GM18870 (cell line): ENCODE measurements around the gene CYP4V2.
"Not testable (repeated sequence)": the region's sequence is repeated elsewhere in the genome, so short reads cannot be mapped to it uniquely, and the experiment has no call there.

ENCODE experiments used
- ATAC-seq: cut with Tn5 transposase; IDR thresholded peaks from one replicate; pipeline ENCODE4 v1.9.1; 2021; ENCODE audit warnings: moderate library complexity; ENCODE audit not compliant: unreplicated experiment

The CYP4V2 gene

DNA sequence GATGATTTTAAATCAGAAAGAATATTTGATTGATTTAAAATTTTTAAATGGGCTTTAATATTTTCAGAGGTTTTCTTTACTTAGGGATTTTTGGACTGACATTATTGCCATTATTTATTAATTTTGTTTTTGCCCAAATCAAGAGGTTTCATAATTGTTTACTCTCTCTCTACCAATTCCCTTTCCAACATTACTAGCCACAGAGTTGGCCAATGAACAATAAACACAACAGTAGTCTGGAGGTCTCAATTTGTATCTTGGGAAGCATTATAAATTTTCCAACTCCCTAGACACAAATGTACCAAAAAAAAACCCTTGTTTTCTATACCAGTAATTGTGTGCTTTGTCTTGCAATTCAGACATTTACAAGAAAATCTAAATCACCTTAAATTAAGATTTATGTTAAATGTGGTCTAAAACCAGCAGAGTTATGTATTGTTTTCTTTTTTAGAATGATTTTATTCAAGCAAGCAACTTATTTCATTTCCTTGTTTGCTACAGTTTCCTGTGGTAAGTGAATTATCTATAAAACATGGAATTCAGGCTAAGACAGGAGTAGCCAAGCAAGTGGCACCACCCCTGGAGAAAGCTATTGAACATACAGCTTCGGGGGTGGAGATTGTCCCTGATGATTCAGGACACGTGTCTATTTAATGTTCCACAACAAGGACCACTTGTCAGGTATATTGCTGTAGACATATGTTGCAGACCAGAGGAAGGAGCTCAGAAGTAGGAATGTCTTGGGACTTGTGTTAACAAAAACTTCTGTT, 36.6 kb downstream of the CYP4V2 start:
- no peak for ATAC-seq

DNA sequence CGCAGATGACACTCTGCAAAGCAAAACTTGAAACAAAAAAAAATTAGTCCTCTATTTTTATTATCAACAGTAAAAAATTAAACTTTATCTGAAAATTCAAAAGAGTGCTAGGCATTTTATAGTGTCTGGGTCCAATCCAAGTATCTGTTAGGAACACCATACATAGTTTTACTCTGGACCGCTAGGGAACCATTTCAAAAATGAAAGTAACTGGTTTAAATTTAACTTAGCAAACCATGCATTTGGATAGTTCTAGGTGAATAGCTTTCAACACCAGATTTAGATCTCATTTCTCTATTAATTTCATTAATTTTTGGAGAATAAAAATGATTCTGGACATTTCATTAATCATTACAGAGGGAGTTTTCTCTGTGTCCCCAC, 37.1 kb downstream of the CYP4V2 start:
- no peak for ATAC-seq

DNA sequence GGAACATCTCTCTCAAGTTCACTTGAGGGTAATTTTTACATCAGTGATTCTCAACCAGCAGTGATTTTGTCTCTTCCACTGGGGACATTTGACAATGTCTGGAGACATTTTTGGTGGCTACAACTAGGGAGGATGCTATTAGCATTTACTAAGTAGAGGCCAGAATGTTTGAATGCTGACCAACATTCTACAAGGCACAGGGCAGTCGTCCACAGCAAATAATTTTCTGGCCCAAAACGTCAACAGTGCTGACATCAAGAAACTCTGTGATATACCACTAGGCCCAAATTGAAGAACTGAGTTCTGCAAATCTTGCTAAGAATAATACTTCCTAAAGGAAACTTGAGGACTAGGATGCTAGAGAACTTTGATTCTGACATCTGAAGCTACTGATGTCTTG, 43.0 kb downstream of the CYP4V2 start:
- ATAC-seq: no peak

DNA sequence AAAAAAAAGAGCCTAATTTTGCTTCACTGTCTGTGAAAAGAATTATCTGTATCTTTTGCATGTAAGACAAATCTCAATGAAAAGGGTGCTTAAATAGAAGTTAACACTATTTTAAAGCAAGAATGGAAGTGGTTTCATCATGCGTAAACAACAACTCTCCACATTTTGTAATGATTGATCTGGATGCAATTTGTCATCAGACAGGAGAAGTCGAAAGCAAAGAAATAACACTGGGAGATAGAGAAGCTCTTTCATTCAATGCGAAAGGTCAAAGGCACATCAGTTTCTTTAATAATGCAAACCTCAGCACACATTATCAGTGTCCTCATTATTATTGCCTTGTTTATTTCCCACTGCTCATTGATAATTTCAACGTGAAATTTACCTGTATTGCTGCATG, 44.8 kb downstream of the CYP4V2 start:
- ATAC-seq: no peak

DNA sequence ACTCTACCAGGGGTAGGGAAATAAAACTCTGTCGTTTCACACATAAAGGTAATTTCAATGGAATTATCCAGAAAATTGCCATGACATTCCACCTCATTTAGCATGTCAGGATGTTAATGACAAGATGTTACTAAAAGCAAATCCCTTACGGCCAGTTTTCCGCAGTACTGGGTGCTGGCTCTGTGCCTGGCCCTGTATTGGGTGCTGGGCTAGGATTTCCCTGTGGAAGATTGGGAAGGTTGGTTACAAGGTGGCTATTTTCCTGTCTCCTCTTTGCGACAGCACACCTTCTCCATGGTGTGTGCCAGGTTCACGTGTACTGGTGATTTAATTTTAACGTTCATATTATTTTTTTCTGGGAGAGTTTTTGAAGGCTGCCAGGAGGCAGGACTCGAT, 49.1 kb downstream of the CYP4V2 start:
- ATAC-seq: no peak

DNA sequence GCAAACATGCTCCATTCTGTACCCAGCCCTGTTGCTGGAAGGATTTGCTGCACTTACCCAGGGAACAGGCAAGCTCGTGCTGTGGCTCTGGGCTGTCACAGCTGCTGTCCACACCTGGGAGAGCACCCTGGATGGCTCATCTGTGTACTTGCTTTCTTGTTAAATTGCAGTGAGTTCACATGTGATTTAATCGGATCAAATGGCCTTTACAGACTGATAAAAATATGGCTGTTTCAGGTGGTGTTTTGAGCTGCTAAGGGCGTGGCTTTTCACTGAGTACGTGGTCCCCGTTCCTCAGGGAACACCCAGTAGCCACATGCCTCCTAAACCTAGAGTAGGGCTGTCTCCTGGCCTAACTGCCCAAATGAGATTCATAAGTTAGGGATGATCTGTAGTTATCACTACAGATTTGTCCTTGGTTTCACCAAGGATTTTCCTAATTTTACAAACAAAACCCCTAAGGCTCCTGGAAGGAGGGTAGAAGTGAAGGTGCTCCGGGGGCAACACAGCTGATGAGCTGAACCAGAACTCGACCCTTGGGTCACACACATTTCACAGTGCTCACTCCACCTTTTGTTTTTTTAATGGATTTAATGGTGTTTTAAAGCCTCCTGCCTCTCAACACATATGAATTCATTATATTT, 49.6 kb downstream of the CYP4V2 start:
- no peak for ATAC-seq

DNA sequence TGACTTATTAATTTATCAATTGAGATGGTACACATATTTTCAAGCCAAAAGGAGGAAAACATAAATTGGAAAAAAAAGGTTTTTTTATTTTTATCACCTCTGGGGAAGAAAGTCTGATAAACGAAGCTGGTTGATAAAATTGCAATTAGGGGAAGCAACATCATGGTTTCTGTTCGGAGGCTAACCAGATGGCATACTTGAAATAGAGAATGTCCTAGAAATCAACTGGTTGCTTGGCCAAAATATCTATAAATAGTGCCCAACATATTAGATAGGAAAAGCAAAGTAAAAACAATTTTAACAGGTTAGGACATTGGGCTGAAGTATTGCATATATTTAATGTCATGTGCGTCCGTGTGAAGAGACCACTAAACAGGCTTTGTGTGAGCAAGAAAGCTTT, 50.2 kb downstream of the CYP4V2 start:
- ATAC-seq: no peak

DNA sequence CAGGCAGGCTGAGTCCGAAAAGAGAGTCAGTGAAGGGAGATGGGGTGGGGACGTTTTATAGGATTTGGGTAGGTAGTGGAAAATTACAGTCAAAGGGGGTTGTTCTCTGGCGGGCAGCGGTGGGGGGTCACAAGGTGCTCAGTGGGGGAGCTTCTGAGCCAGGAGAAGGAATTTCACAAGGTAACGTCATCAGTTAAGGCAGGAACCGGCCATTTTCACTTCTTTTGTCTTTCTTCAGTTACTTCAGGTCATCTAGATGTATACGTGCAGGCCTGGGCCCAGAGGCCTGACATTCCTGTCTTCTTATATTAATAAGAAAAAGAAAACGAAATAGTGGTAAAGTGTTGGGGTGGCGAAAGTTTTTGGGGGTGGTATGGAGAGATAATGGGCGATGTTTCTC, 50.7 kb downstream of the CYP4V2 start:
- ATAC-seq: not testable (repeated sequence)

DNA sequence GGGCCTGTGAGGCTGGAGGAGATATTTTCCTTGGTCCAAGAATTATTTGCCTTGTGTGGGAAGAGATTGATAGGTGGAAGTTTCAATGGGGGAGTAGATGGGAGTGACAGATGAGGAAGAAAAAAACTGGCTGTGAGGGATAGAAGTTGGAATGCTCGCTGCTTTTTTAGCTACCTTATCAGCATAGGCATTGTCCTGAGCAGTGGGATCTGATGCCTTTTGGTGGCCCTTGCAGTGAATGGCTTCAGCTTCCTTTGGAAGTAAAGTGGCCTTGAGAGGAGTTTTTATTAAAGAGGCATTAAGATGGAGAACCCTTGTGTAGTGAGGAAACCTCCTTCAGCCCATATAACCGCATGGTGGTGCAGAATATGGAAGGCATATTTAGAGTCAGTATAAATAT, 52.0 kb downstream of the CYP4V2 start:
- no peak for ATAC-seq

DNA sequence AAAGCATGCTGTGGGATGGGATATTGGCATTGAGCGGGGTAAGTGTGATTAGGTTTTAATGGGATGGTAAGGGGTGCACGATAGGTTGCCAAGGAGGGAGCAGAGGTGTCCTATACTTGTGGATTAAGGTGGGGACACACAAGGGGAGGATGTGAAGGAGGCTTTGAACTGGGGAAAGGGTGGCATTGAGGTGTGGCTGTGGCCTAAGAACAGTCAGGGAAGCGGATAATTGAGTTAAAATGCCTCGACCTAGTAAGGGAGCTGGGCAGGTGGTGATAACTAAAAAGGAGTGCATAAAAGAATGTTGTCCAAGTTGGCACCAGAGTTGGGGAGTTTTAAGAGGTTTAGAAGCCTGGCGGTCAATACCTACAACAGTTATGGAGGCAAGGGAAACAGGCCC, 53.5 kb downstream of the CYP4V2 start:
- ATAC-seq: no peak

DNA sequence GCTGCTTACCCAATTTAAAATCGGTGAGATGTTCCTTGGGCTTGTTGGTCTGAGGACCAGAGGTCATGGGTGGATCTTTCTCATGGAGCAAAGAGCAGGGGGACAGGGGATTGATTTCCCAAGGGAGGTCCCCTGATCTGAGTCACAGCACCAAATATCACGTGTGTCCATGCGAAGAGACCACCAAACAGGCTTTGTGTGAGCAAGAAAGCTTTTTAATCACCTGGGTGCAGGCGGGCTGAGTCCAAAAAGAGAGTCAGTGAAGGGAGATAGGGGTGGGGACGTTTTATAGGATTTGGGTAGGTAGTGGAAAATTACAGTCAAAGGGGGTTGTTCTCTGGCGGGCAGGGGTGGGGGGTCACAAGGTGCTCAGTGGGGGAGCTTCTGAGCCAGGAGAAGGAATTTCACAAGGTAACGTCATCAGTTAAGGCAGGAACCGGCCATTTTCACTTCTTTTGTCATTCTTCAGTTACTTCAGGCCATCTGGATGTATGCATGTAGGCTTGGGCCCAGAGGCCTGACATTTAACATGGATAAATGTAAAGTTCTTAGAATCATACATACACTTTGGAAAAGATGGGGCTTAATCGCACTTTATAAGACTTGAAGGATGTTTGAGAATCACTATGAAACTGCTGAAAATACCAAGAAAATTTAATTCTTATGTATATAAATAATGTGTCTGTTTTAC, 55.8 kb downstream of the CYP4V2 start:
- not testable (repeated sequence) for ATAC-seq

DNA sequence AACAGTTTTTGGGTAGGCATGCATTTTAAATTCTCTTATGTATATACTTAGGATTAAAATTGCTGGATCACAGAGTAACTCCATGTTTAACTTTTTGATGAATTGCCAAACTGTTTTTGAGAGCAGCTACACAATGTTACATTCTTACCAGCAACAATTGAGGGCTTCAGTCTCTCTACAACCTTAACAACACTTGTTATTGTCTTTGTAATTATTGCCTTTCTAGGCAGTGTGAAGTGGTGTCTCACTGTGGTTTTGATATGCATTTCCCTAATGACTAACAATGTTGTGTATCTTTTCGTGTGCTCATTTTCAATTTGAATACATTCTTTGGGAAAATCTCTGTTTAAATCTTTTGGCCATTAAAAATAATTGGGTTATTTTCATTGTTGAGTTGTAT, 57.3 kb downstream of the CYP4V2 start:
- ATAC-seq: no peak

DNA sequence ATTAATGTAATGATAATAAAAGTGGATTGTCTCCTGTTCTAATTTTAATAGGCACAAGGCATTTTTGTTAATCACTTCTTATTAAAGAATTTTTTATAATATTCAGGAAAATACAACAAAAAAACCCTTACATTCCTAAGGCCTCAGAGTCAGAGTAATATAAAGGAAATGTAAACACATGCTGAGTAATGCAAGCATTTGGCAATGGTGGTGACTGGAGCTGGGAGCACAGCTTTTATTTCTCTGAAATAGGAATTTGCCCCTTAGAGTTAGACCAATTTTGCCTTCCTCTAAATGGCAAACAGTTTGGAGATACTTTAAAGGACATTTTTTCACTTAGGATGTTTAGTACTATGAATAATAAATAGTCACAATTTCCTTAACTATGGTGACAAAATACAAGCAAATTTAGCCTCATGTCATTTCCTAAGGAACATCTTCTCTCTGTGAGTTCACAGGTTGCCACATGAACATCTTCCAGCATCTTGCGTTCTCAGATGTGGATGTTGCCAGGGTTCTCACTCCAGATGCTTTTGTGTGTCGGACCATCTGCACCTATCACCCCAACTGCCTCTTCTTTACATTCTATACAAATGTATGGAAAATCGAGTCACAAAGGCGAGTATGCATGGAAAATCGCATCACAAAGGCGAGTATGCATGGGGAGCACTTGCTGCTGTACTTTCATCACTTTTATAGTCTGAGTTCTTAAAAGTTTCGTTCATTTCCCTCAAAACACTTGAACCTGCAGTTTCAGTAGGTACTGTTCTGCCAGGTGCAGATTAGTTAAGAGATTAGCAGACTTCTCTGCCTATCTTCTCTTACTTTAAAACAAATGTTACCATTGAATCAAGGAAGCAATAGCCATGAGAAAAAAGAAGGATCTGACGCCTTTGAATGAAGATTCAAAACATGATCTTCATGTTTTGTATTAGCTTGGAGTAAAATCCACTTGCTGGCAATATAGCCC, 58.7 kb downstream of the CYP4V2 start:
- ATAC-seq: no peak

DNA sequence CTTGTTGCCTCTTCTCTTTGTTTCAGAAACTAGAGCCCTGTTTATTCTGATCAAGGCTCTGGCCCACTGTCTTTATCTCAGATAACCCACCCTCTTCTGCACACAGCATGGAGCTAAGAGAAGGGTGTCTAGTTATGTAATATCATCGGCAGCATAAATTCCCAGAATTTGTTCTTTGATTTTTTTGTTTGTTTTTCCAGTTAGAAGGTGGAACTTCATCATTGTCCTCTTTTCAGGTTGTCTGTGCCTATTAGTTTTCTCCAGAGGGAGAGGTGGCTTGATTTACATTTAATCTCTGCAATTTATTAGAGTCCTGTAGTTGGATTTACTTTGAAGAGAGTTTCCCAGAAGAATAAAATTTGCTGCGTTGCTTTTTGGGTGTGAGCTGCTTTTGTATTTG, 59.4 kb downstream of the CYP4V2 start:
- no peak for ATAC-seq

DNA sequence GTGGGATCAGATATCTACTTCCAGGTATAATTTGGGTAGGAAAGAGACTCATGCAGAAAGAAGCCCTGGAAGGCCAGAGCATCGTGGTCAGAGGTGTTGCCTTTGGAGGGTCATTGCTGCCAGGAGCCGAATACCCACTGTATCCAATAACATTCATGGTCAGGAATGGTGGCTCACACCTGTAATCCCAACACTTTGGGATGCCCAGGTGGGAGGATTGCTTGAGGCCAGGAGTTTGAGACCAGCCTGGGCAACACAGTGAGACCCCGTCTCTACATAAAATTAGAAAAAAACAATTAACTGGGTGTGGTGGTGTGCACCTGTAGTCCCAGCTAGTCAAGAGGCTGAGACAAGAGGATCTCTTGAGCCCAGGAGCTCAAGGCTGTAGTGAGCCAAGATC, 63.8 kb downstream of the CYP4V2 start:
- ATAC-seq: no peak

DNA sequence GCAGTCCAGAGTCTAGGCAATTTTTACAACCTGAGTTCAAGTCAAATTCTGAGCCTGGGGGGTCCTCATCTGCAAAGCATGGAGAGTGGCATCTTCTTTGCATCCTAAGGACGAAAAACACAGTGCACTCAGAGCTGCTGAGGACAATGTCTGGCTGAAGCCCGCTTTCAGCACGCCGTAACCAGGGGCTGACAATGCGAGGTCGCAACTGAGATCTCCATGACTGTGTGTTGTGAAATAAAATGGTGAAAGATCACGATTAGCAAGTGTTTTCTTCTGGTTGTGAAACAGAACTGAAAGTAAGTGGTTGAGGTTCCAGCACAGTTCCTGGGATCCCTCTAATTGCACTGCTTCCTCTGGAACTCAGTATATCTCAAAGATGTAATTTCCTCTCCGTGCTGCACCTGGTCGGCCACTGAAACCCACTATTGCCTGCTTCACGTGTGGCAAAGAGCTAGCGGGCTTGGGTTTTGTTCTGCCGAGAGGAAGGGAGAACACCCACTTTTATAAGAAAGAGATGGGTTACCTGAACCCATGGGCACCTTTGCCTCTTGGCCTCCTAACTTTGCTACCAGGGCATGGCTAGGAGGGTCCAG, 66.9 kb downstream of the CYP4V2 start:
- no peak for ATAC-seq

DNA sequence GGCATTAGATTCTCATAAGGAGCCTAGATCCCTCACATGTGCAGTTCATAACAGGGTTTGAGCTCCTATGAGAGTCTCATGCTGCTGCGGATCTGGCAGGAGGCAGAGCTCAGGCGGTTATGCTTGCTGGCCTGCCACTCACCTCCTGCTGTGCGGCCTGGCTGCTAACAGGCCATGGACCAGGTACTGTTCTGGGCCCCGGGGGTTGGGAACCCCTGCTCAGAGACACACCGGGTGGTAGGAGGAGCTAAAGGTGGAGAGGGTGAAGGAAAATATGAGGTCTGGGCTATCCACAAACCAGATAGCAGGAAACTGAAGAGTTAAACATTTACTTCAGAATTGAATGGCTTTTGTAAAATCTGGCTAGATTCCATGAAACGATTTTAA, 68.7 kb downstream of the CYP4V2 start:
- ATAC-seq: no peak
